Activated CD4-positive, alpha-beta T cell treated with anti-CD3 and anti-CD28 coated beads, Interleukin-2, amount 10 ng/mL, durations not matched to agents 24 days and 14 days (primary cell): Measurements from ENCODE around the gene TF. TPM values are rescaled to one million over a fixed set of nuclear protein-coding genes. Genes with fewer than 3 reads are reported as not detected.

Experiments
- DNase-seq: peaks from one replicate; pipeline ENCODE4 v3.0.0; 2022
- H3K27ac Mint-ChIP-seq: one replicate; pipeline ENCODE4 v1.8.0; 2022; ENCODE audit warnings: mild to moderate bottlenecking, mixed read lengths
- H3K27me3 Mint-ChIP-seq: one replicate; pipeline ENCODE4 v1.8.0; 2022; ENCODE audit warnings: mixed read lengths
- H3K36me3 Mint-ChIP-seq: one replicate; pipeline ENCODE4 v1.8.0; 2022; ENCODE audit warnings: low read depth, mild to moderate bottlenecking, mixed read lengths
- H3K4me1 Mint-ChIP-seq: one replicate; pipeline ENCODE4 v1.8.0; 2021; ENCODE audit warnings: mixed read lengths
- H3K4me3 Mint-ChIP-seq: one replicate; pipeline ENCODE4 v1.8.0; 2022; ENCODE audit warnings: mild to moderate bottlenecking, moderate library complexity, mixed read lengths
- H3K9me3 Mint-ChIP-seq: one replicate; pipeline ENCODE4 v1.8.0; 2021; ENCODE audit warnings: mixed read lengths
- intact Hi-C: fragments of 100-400 bp; cut with micrococcal nuclease; formaldehyde crosslinking; loops from one replicate; pipeline ENCODE4 v1.15.1; 2023
- total RNA-seq: library from RNA; stranded (reverse); gene quantifications from 2 replicates; pipeline ENCODE4 v1.2.3, GENCODE V29; 2022

Gene TF
- total RNA-seq, 1 donor from 2014 or later = 0.26 TPM

- H3K36me3 Mint-ChIP-seq = peaks cover 50% of the 10 kb centered on the region
- no peak overlapping the region for H3K27ac Mint-ChIP-seq
- H3K4me1 Mint-ChIP-seq = no peaks in the 10 kb centered on the region
- no peak overlapping the region for H3K4me3 Mint-ChIP-seq
- H3K27me3 Mint-ChIP-seq = no peaks in the 10 kb centered on the region
- no peak for DNase-seq
- intact Hi-C loops = no loop called here
- no peaks in the 10 kb centered on the region for H3K9me3 Mint-ChIP-seq
Measured at GRCh38 chr3:133824961-133825485, 78.8 kb downstream of the TF start.

GRCh38 chr3:133825969-133826727 lies 80.0 kb downstream of the TF start:
- no peak for DNase-seq
- peaks cover 39% of the 10 kb centered on the region for H3K36me3 Mint-ChIP-seq
- H3K9me3 Mint-ChIP-seq = no peaks in the 10 kb centered on the region
- no peak overlapping the region for H3K27ac Mint-ChIP-seq
- H3K4me1 Mint-ChIP-seq = no peaks in the 10 kb centered on the region
- no peak overlapping the region for H3K4me3 Mint-ChIP-seq
- intact Hi-C loops = no loop called here
- no peaks in the 10 kb centered on the region for H3K27me3 Mint-ChIP-seq

GRCh38 chr3:133827136-133827535 lies 80.9 kb downstream of the TF start:
- DNase-seq = no peak
- no peaks in the 10 kb centered on the region for H3K9me3 Mint-ChIP-seq
- intact Hi-C loops = no loop called here
- peaks cover 32% of the 10 kb centered on the region for H3K36me3 Mint-ChIP-seq
- H3K4me1 Mint-ChIP-seq = no peaks in the 10 kb centered on the region
- no peaks in the 10 kb centered on the region for H3K27me3 Mint-ChIP-seq
- no peak overlapping the region for H3K27ac Mint-ChIP-seq
- H3K4me3 Mint-ChIP-seq = no peak overlapping the region

- Mint-ChIP-seq H3K4me1 (no peaks in the 10 kb centered on the region), H3K27me3 (no peaks in the 10 kb centered on the region), H3K36me3 (peaks cover 30% of the 10 kb centered on the region), H3K4me3 (no peak overlapping the region), H3K27ac (no peak overlapping the region), H3K9me3 (no peaks in the 10 kb centered on the region)
- intact Hi-C loops = no loop called here
- no peak for DNase-seq
Measured at GRCh38 chr3:133827684-133828083, 81.5 kb downstream of the TF start.

GRCh38 chr3:133828576-133829309 lies 82.5 kb downstream of the TF start:
- H3K4me1 Mint-ChIP-seq = no peaks in the 10 kb centered on the region
- peaks cover 20% of the 10 kb centered on the region for H3K36me3 Mint-ChIP-seq
- no peaks in the 10 kb centered on the region for H3K9me3 Mint-ChIP-seq
- no peak for DNase-seq
- H3K4me3 Mint-ChIP-seq = no peak overlapping the region
- H3K27me3 Mint-ChIP-seq = no peaks in the 10 kb centered on the region
- H3K27ac Mint-ChIP-seq = no peak overlapping the region
- intact Hi-C loops = no loop called here

GRCh38 chr3:133829310-133829707 lies 83.1 kb downstream of the TF start:
- H3K27me3 Mint-ChIP-seq = no peaks in the 10 kb centered on the region
- H3K27ac Mint-ChIP-seq = no peak overlapping the region
- H3K9me3 Mint-ChIP-seq = no peaks in the 10 kb centered on the region
- no peaks in the 10 kb centered on the region for H3K4me1 Mint-ChIP-seq
- H3K4me3 Mint-ChIP-seq = no peak overlapping the region
- no peak for DNase-seq
- intact Hi-C loops = no loop called here
- peaks cover 15% of the 10 kb centered on the region for H3K36me3 Mint-ChIP-seq

- Mint-ChIP-seq H3K4me1 (no peaks in the 10 kb centered on the region), H3K9me3 (no peaks in the 10 kb centered on the region), H3K4me3 (no peak overlapping the region), H3K27me3 (no peaks in the 10 kb centered on the region), H3K27ac (no peak overlapping the region), H3K36me3 (peaks cover 11% of the 10 kb centered on the region)
- DNase-seq = no peak
- intact Hi-C loops = no loop called here
Measured at GRCh38 chr3:133830071-133830470, 83.9 kb downstream of the TF start.

- intact Hi-C loops = no loop called here
- H3K9me3 Mint-ChIP-seq = no peaks in the 10 kb centered on the region
- no peaks in the 10 kb centered on the region for H3K4me1 Mint-ChIP-seq
- DNase-seq = no peak
- no peaks in the 10 kb centered on the region for H3K27me3 Mint-ChIP-seq
- no peak overlapping the region for H3K4me3 Mint-ChIP-seq
- H3K36me3 Mint-ChIP-seq = no peaks in the 10 kb centered on the region
- H3K27ac Mint-ChIP-seq = no peak overlapping the region
Measured at GRCh38 chr3:133831966-133832801, 86.0 kb downstream of the TF start.

GRCh38 chr3:133832802-133833144 lies 86.6 kb downstream of the TF start:
- intact Hi-C loops = no loop called here

GRCh38 chr3:133833267-133833666 lies 87.1 kb downstream of the TF start:
- no peaks in the 10 kb centered on the region for H3K27me3 Mint-ChIP-seq
- no peak overlapping the region for H3K4me3 Mint-ChIP-seq
- H3K4me1 Mint-ChIP-seq = no peaks in the 10 kb centered on the region
- intact Hi-C loops = no loop called here
- DNase-seq = no peak
- H3K36me3 Mint-ChIP-seq = no peaks in the 10 kb centered on the region
- no peaks in the 10 kb centered on the region for H3K9me3 Mint-ChIP-seq
- H3K27ac Mint-ChIP-seq = no peak overlapping the region

More at GRCh38 chr3:133832802-133833144, 86.6 kb downstream of the TF start:
- Mint-ChIP-seq H3K4me3 (no peak overlapping the region), H3K9me3 (no peaks in the 10 kb centered on the region), H3K36me3 (no peaks in the 10 kb centered on the region), H3K27me3 (no peaks in the 10 kb centered on the region), H3K27ac (no peak overlapping the region), H3K4me1 (no peaks in the 10 kb centered on the region)
- DNase-seq = no peak

GRCh38 chr3:133833880-133834620 lies 87.9 kb downstream of the TF start:
- no peak for DNase-seq
- Mint-ChIP-seq H3K27me3 (no peaks in the 10 kb centered on the region), H3K27ac (no peak overlapping the region), H3K9me3 (no peaks in the 10 kb centered on the region), H3K36me3 (no peaks in the 10 kb centered on the region), H3K4me1 (no peaks in the 10 kb centered on the region), H3K4me3 (no peak overlapping the region)
- intact Hi-C loops = no loop called here

GRCh38 chr3:133834621-133835417 lies 88.6 kb downstream of the TF start:
- Mint-ChIP-seq H3K27ac (no peak overlapping the region), H3K4me3 (no peak overlapping the region), H3K4me1 (no peaks in the 10 kb centered on the region), H3K36me3 (no peaks in the 10 kb centered on the region), H3K9me3 (no peaks in the 10 kb centered on the region), H3K27me3 (no peaks in the 10 kb centered on the region)
- DNase-seq = no peak
- intact Hi-C loops = no loop called here

GRCh38 chr3:133835418-133835743 lies 89.2 kb downstream of the TF start:
- DNase-seq = no peak
- no peak overlapping the region for H3K27ac Mint-ChIP-seq
- intact Hi-C loops = no loop called here
- H3K4me1 Mint-ChIP-seq = no peaks in the 10 kb centered on the region
- H3K27me3 Mint-ChIP-seq = no peaks in the 10 kb centered on the region
- no peaks in the 10 kb centered on the region for H3K9me3 Mint-ChIP-seq
- H3K36me3 Mint-ChIP-seq = no peaks in the 10 kb centered on the region
- H3K4me3 Mint-ChIP-seq = no peak overlapping the region
